Transverse colon (tissue), 4 donors: ENCODE data around the gene KBTBD7. TPM values are rescaled to one million over a fixed set of nuclear protein-coding genes. Genes with fewer than 3 reads are reported as not detected.

Experiments
- DNase-seq: peaks from one replicate; pipeline ENCODE4 v3.0.0-alpha.2; 2019
- H3K27ac ChIP-seq, 4 donors: fragments of 200-600 bp; sonication (generic); 2 replicates each; pipeline ENCODE4 v1.5.1; 2016 to 2018; ENCODE audit warnings: inconsistent platforms in 4 of 4
- H3K27me3 ChIP-seq: fragments of 200-600 bp; sonication (generic); 2 replicates; pipeline ENCODE4 v1.5.1; 2017; ENCODE audit warnings: inconsistent platforms
- H3K36me3 ChIP-seq, 4 donors: fragments of 200-600 bp; sonication (generic); 2 replicates each; pipeline ENCODE4 v1.5.1; 2017 to 2019; ENCODE audit warnings: inconsistent platforms in 4 of 4
- H3K4me1 ChIP-seq, 4 donors: fragments of 200-600 bp; sonication (generic); 2 replicates each; pipeline ENCODE4 v1.5.1; 2017 to 2020; ENCODE audit warnings: inconsistent platforms in 4 of 4
- H3K4me3 ChIP-seq, 4 donors: fragments of 200-600 bp; sonication (generic); 1 replicate in 1 of 4; 2 replicates in 3 of 4; pipeline versions ENCODE4 v1.5.1 to v1.6.1; 2017 to 2019; ENCODE audit warnings: inconsistent platforms in 4 of 4
- H3K9me3 ChIP-seq, 2 donors: fragments of 200-600 bp; sonication (generic); 2 replicates each; pipeline ENCODE4 v1.5.1; 2017 to 2019; ENCODE audit warnings: inconsistent platforms in 2 of 2
- EP300 ChIP-seq: sonication (generic); formaldehyde crosslinking; IDR thresholded peaks from one replicate; pipeline ENCODE4 v1.6.1; 2017; ENCODE audit warnings: antibody characterized with exemption, low read depth
- POLR2A ChIP-seq: fragments of 450-650 bp; IDR thresholded peaks from one replicate; pipeline ENCODE4 v1.6.1; 2016; ENCODE audit warnings: antibody characterized with exemption, mild to moderate bottlenecking, moderate library complexity
- POLR2AphosphoS5 ChIP-seq, 3 donors: sonication (generic); formaldehyde crosslinking; IDR thresholded peaks; one replicate each; pipeline ENCODE4 v1.6.1; 2016; ENCODE audit warnings: antibody characterized with exemption in 3 of 3
- WGBS, 2 donors: methylation state at CpG; one replicate each; pipeline ENCODE4 v1.1.5; 2018; ENCODE audit warnings: low coverage in 1 of 2; 5-methylcytosine and 5-hydroxymethylcytosine counted together
- in situ Hi-C, 4 donors: fragments of 200-750 bp; cut with MboI; loops; one replicate each; pipeline versions ENCODE4 v1.15.0 to v1.15.1; 2017; ENCODE audit warnings: low sequenced_read_pairs in 3 of 4, low pct_ligation_motif_present in 1 of 4, low pct_unique_long_range_greater_than_20kb in 1 of 4
- intact Hi-C: fragments of 100-400 bp; cut with DNase I; formaldehyde crosslinking; loops from one replicate; pipeline ENCODE4 v1.15.1; 2023; ENCODE audit warnings: low total_unique reads
- total RNA-seq, 4 donors: library from RNA; depleted of rRNA; stranded (reverse); fragments of >200 nt; gene quantifications; one replicate each; pipeline ENCODE4 v1.1.0, GENCODE V29; 2016
- TF ChIP-seq, protein P1 (sequence below), 5 experiments: fragments of 200-600 bp in 3 of 5; fragments of 450-650 bp in 2 of 5; sonication (generic) in 3 of 5; IDR thresholded peaks; 1 replicate in 2 of 5; 2 replicates in 3 of 5; pipeline ENCODE4 v1.5.1; 2016 to 2017; ENCODE audit warnings: antibody characterized with exemption in 5 of 5, inconsistent platforms in 3 of 5, mild to moderate bottlenecking in 2 of 5, moderate library complexity in 1 of 5

KBTBD7 gene
- total RNA-seq, 4 donors from 2014 or later: 0.75 to 7.6 (median 4.2) TPM

GRCh38 chr13:41199079-41199478, 4.7 kb upstream of the KBTBD7 start:
- no peak for DNase-seq
- Histone ChIP-seq H3K9me3 (no peaks in the 10 kb centered on the region), H3K36me3 (no peaks in the 10 kb centered on the region), H3K27ac (no peak overlapping the region), H3K27me3 (no peaks in the 10 kb centered on the region), H3K4me1 (no peaks in the 10 kb centered on the region), H3K4me3 (no peak overlapping the region)
- TF ChIP-seq, protein P1, sequence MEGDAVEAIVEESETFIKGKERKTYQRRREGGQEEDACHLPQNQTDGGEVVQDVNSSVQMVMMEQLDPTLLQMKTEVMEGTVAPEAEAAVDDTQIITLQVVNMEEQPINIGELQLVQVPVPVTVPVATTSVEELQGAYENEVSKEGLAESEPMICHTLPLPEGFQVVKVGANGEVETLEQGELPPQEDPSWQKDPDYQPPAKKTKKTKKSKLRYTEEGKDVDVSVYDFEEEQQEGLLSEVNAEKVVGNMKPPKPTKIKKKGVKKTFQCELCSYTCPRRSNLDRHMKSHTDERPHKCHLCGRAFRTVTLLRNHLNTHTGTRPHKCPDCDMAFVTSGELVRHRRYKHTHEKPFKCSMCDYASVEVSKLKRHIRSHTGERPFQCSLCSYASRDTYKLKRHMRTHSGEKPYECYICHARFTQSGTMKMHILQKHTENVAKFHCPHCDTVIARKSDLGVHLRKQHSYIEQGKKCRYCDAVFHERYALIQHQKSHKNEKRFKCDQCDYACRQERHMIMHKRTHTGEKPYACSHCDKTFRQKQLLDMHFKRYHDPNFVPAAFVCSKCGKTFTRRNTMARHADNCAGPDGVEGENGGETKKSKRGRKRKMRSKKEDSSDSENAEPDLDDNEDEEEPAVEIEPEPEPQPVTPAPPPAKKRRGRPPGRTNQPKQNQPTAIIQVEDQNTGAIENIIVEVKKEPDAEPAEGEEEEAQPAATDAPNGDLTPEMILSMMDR (IDR thresholded peaks at IDR 0.05): no peak
- no peak for TF ChIP-seq POLR2AphosphoS5 (IDR thresholded peaks at IDR 0.05)
- no peak for TF ChIP-seq POLR2A
- no peak for TF ChIP-seq EP300
- intact Hi-C loops (no loop called here), in situ Hi-C loops (loop anchor here in 2 of 4 donors (10.0 kb wide), 1 partner anchor 64 kb away; the partner anchor contains the start of gene KBTBD6 (in 2 of the 2))
- 71 to 82% methylated on average over 5 of the region's 5 CpGs for WGBS, 2 donors

DNA sequence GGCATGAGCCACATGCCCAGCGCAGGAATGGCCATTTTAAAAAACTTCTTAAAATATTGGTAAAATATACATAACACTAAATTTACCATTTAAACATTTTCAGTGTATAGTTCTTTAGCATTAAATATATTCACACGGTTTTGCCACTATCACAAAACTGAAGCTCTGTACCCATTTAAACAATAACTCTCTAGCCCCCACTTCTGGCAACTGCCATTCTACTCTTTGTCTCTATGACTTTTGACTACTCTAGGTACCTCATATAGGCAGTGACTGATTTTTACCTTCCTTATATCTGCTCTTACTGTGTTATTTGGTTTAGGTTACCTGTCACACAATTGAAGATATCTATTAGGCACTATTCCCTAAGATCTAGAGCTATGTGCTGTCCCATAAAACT, 2.3 kb upstream of the KBTBD7 start:
- intact Hi-C loops (no loop called here), in situ Hi-C loops (loop anchor here in 2 of 4 donors (10.0 kb wide), 1 partner anchor 62 kb away; the partner anchor contains the start of gene KBTBD6 (in 2 of the 2))
- Histone ChIP-seq H3K36me3 (no peaks in the 10 kb centered on the region), H3K27ac (no peak overlapping the region), H3K27me3 (no peaks in the 10 kb centered on the region), H3K4me1 (peaks cover 7 to 22% (median 8%) of the 10 kb centered on the region in 4 donors), H3K9me3 (no peaks in the 10 kb centered on the region), H3K4me3 (no peak overlapping the region)
- TF ChIP-seq POLR2A: no peak
- no peak for TF ChIP-seq POLR2AphosphoS5 (IDR thresholded peaks at IDR 0.05)
- no peak for TF ChIP-seq EP300
- TF ChIP-seq, protein P1 (IDR thresholded peaks at IDR 0.05): no peak
- DNase-seq: no peak
- 57 to 70% methylated on average over 2 of the region's 2 CpGs for WGBS, 2 donors

DNA sequence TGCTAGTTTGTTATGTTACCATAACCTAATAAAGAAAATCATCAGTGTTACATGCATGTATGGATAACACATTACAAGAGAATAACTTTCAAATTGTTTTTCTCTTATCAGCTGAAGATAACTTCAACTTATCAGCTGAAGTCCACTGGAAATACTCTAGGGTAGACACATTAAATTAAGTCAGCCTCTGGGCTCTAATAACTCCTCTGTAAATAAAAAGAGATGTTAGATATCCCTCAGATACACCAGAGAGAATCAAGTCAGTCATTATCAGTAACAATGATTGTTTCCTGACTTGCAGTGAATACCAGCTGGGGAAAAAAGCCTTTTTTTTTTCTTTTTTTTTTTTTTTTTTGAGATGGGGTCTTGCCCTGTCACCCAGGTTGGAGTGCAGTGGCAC, 1.6 kb upstream of the KBTBD7 start:
- no peaks in the 10 kb centered on the region for H3K36me3 ChIP-seq
- H3K27ac ChIP-seq: no peak overlapping the region
- H3K27me3 ChIP-seq: no peaks in the 10 kb centered on the region
- H3K4me3 ChIP-seq: no peak overlapping the region
- no peak for DNase-seq
- no peaks in the 10 kb centered on the region for H3K9me3 ChIP-seq
- TF ChIP-seq EP300: no peak
- intact Hi-C loops: no loop called here
- in situ Hi-C loops: loop anchor here in 2 of 4 donors (10.0 kb wide), 1 partner anchor 61 kb away; the partner anchor contains the start of gene KBTBD6 (in 2 of the 2)
- peaks cover 7 to 22% (median 8%) of the 10 kb centered on the region in 4 donors for H3K4me1 ChIP-seq

DNA sequence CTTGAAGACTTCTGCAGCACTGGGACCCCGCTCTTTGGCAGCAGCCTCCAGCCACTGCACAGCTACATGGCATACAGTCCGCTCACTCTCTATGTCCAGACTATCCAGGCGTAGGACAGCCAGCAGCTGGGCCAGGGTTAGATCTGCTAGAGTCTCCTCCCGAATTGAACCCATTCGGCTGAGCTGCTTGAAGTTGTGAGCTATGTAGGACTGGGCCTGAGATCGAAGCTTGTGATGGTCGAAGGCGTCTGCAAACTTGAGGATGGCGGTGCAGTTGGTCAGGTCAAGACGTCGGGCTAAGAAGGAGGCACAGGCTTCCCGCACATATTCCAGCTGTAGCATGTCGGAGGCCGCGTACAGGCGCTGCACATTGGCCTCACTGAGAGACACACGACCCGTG, 900 bp downstream of the KBTBD7 start:
- Histone ChIP-seq H3K4me1 (peaks cover 7 to 22% (median 10%) of the 10 kb centered on the region in 4 donors), H3K27me3 (no peaks in the 10 kb centered on the region), H3K4me3 (peak overlapping the region in 3 of 4 donors; percentile 54 to 84 (median 64)), H3K9me3 (no peaks in the 10 kb centered on the region), H3K36me3 (peaks cover 0 to 2% (median 0%) of the 10 kb centered on the region in 4 donors), H3K27ac (peak overlapping the region; percentile 86 to 92 (median 88))
- in situ Hi-C loops: loop anchor here in 2 of 4 donors (10.0 kb wide), 1 partner anchor 59 kb away; the partner anchor contains the start of gene KBTBD6 (in 2 of the 2)
- no peak for TF ChIP-seq POLR2AphosphoS5 (IDR thresholded peaks at IDR 0.05)
- intact Hi-C loops: no loop called here
- no peak for DNase-seq
- 99% methylated on average over 18 of the region's 18 CpGs; no CpG with 5 or more reads in 1 of the 2 donors for WGBS, 2 donors

- Histone ChIP-seq H3K27me3 (no peaks in the 10 kb centered on the region), H3K36me3 (peaks cover 0 to 2% (median 0%) of the 10 kb centered on the region in 4 donors), H3K4me1 (peaks cover 3 to 18% (median 10%) of the 10 kb centered on the region in 4 donors), H3K9me3 (no peaks in the 10 kb centered on the region), H3K27ac (no peak overlapping the region), H3K4me3 (no peak overlapping the region)
- intact Hi-C loops (no loop called here), in situ Hi-C loops (no loop called here)
- no peak for TF ChIP-seq EP300
- TF ChIP-seq POLR2A: no peak
- no peak for TF ChIP-seq POLR2AphosphoS5 (IDR thresholded peaks at IDR 0.05)
- TF ChIP-seq, protein P1 (IDR thresholded peaks at IDR 0.05): no peak
- DNase-seq: no peak
- WGBS, 2 donors: 64 to 84% methylated on average over 4 to 6 of the region's 6 CpGs
Observed at GRCh38 chr13:41188584-41188983, 5.8 kb downstream of the KBTBD7 start.
